Measurements from ENCODE around the gene OR52A1. TPM values are rescaled to one million over a fixed set of nuclear protein-coding genes. Genes with fewer than 3 reads are reported as not detected.

The OR52A1 gene
- total RNA-seq = not detected

- Histone ChIP-seq H3K9me3 (no peaks in the 10 kb centered on the region), H3K4me3 (no peak within 1 kb of the TSS), H3K27ac (no peak within 1 kb of the TSS), H3K4me1 (no peaks in the 10 kb centered on the region), H3K36me3 (no peaks in the 10 kb centered on the region), H3K27me3 (no peaks in the 10 kb centered on the region)
- TF ChIP-seq CTCF (IDR thresholded peaks at IDR 0.05 in 4 of 5, conservative IDR thresholded peaks at IDR 0.05 in 1 of 5) (no peak), POLR2A (IDR thresholded peaks at IDR 0.05) (no peak)
- DNase-seq (no peak), ATAC-seq (no peak)
- intact Hi-C loops (cut with DNase I; ENCODE audit: low total_unique reads) = no loop called here
- in situ Hi-C loops (cut with MboI; ENCODE audit: low sequenced_read_pairs in 4 of 4) = no loop called here
Observed at GRCh38 chr11:5154657-5155056, at the start of gene OR52A1. Gene OR52A1, minus strand, starts transcription at chr11:5154757. Its CDS starts 2,388 bp downstream, at chr11:5152369.

GRCh38 chr11:5203366-5203765, 48.8 kb upstream of the OR52A1 start:
- H3K4me3 ChIP-seq = no peak overlapping the region
- H3K27ac ChIP-seq = no peak overlapping the region
- ATAC-seq (no peak), DNase-seq (no peak)
- in situ Hi-C loops (cut with MboI; ENCODE audit: low sequenced_read_pairs in 4 of 4) (no loop called here), intact Hi-C loops (cut with DNase I; ENCODE audit: low total_unique reads) (no loop called here)
- no peaks in the 10 kb centered on the region for H3K36me3 ChIP-seq
- TF ChIP-seq POLR2A (IDR thresholded peaks at IDR 0.05) (no peak), CTCF (IDR thresholded peaks at IDR 0.05 in 4 of 5, conservative IDR thresholded peaks at IDR 0.05 in 1 of 5) (no peak)
- no peaks in the 10 kb centered on the region for H3K4me1 ChIP-seq
- no peaks in the 10 kb centered on the region for H3K27me3 ChIP-seq
- no peaks in the 10 kb centered on the region for H3K9me3 ChIP-seq

GRCh38 chr11:5200582-5200981, 46.0 kb upstream of the OR52A1 start, which contains the start of gene OR51V1:
Gene OR51V1, minus strand, starts transcription at chr11:5200682. Its CDS starts 0 bp downstream, at chr11:5200682.
- Histone ChIP-seq H3K27ac (no peak within 1 kb of the TSS), H3K4me3 (no peak within 1 kb of the TSS), H3K27me3 (no peaks in the 10 kb centered on the region), H3K36me3 (no peaks in the 10 kb centered on the region), H3K9me3 (no peaks in the 10 kb centered on the region), H3K4me1 (no peaks in the 10 kb centered on the region)
- in situ Hi-C loops (cut with MboI; ENCODE audit: low sequenced_read_pairs in 4 of 4) (no loop called here), intact Hi-C loops (cut with DNase I; ENCODE audit: low total_unique reads) (no loop called here)
- TF ChIP-seq CTCF (IDR thresholded peaks at IDR 0.05 in 4 of 5, conservative IDR thresholded peaks at IDR 0.05 in 1 of 5) (no peak), POLR2A (IDR thresholded peaks at IDR 0.05) (no peak)
- ATAC-seq (no peak), DNase-seq (no peak)

- intact Hi-C loops (cut with DNase I; ENCODE audit: low total_unique reads) = no loop called here
Observed at GRCh38 chr11:5198285-5198684, 43.7 kb upstream of the OR52A1 start.

More at GRCh38 chr11:5198285-5198684, 43.7 kb upstream of the OR52A1 start:
- Histone ChIP-seq H3K9me3 (no peaks in the 10 kb centered on the region), H3K4me3 (no peak overlapping the region), H3K4me1 (no peaks in the 10 kb centered on the region), H3K27me3 (no peaks in the 10 kb centered on the region), H3K27ac (no peak overlapping the region), H3K36me3 (no peaks in the 10 kb centered on the region)
- in situ Hi-C loops (cut with MboI; ENCODE audit: low sequenced_read_pairs in 4 of 4) = no loop called here
- ATAC-seq (no peak), DNase-seq (no peak)
- TF ChIP-seq POLR2A (IDR thresholded peaks at IDR 0.05) (no peak), CTCF (IDR thresholded peaks at IDR 0.05 in 4 of 5, conservative IDR thresholded peaks at IDR 0.05 in 1 of 5) (no peak)

Data from gastrocnemius medialis (tissue), 4 donors.